ENCODE measurements around the gene C15orf40. TPM values are rescaled to one million over a fixed set of nuclear protein-coding genes. Genes with fewer than 3 reads are reported as not detected.
"Not testable (repeated sequence)": the region's sequence is repeated elsewhere in the genome, so short reads cannot be mapped to it uniquely, and the experiment has no call there.

Gene C15orf40
- total and polyA plus RNA-seq, 9 of the 15 experiments (the other 6 are each of a cell fraction or from before 2014, with no cell fraction given), result 15.9 to 52.0 (median 27.0) TPM

GRCh38 chr15:83000672-83001031, 10.8 kb downstream of the C15orf40 start:
- POLR2A ChIA-PET; H3K9me1 ChIP-seq (ENCODE audit: control insufficient read depth, insufficient read depth, low read length); H3K9me3 ChIP-seq (replicated peaks; ENCODE audit: control insufficient read depth, insufficient read depth, low read depth, low read length); H3K9ac ChIP-seq (ENCODE audit: insufficient read depth in 1 of 2, low read depth in 2 of 2, low read length in 2 of 2); H4K20me1 ChIP-seq (replicated peaks; ENCODE audit: control insufficient read depth, insufficient read depth, low read length); H3K27ac ChIP-seq (ENCODE audit: extremely low read depth, low read depth, low read length); H3K4me1 ChIP-seq (replicated peaks in 1 of 2; ENCODE audit: control insufficient read depth in 2 of 2, insufficient read depth in 2 of 2, low read length in 2 of 2); H3K4me3 ChIP-seq; H3K27me3 ChIP-seq (ENCODE audit: control insufficient read depth in 2 of 2, insufficient read depth in 2 of 2, low read length in 2 of 2); ATAC-seq; H3K79me2 ChIP-seq (ENCODE audit: control insufficient read depth, insufficient read depth, low read length); FAIRE-seq; H2AFZ ChIP-seq (ENCODE audit: low read depth, low read length); H3K4me2 ChIP-seq (ENCODE audit: insufficient read depth, low read length); BruUV-seq (replicated peaks); H3K36me3 ChIP-seq (ENCODE audit: control insufficient read depth, insufficient read depth, low read length); DNase-seq (ENCODE audit: extremely low read depth in 1 of 4, low spot score in 3 of 4): not testable (repeated sequence)
- intact Hi-C loops (cut with micrococcal nuclease) (loop anchor here (1.0 to 2.0 kb wide), 3 partner anchors 151 to 462 kb away; no protein-coding TSS in a partner anchor), in situ Hi-C loops (cut with MboI) (loop anchor here (5.0 kb wide), 1 partner anchor 468 kb away; no protein-coding TSS in a partner anchor)
- CTCF ChIA-PET (ENCODE audit: low intra/inter-chr PET ratio), result interaction anchor here (0.8 to 2.1 kb wide), 3 partner anchors 152 to 416 kb away, joined by 3 to 14 read pairs (median 6); no protein-coding TSS in a partner anchor
- WGBS (ENCODE audit: insufficient coverage, low coverage, missing lambda C conversion rate), result 74% methylated on average over 3 of the region's 3 CpGs

- peak overlapping the region; percentile 2; the same call in 1 of the 3 replicates for H3K27ac ChIP-seq (ENCODE audit: extremely low read depth, low read depth, low read length)
- intact Hi-C loops (cut with micrococcal nuclease), result loop anchor here (1.0 to 2.0 kb wide), 3 partner anchors 151 to 461 kb away; no protein-coding TSS in a partner anchor
- 22% methylated on average over 6 of the region's 6 CpGs for WGBS (ENCODE audit: insufficient coverage, low coverage, missing lambda C conversion rate)
- 0 out of 2 replicates have a peak, but pooled peaks have one; percentile 25 for TF ChIP-seq EP400 (IDR thresholded peaks at IDR 0.05)
- TF ChIP-seq REST (IDR thresholded peaks at IDR 0.05; ENCODE audit: borderline replicate concordance), result peak; percentile 90
- TF ChIP-seq REST (CRISPR knock-in tag; IDR thresholded peaks at IDR 0.05; ENCODE audit: low read depth), result no peak
- no peak for TF ChIP-seq DIDO1 (tag; IDR thresholded peaks at IDR 0.05; ENCODE audit: low read depth)
Observed at GRCh38 chr15:82999905-83000671, 11.4 kb downstream of the C15orf40 start.

More at GRCh38 chr15:82999905-83000671, 11.4 kb downstream of the C15orf40 start:
- peak overlapping the region in 1 of 2 experiments; percentile 5; a peak in 1 of 4 replicates for H3K9ac ChIP-seq (ENCODE audit: insufficient read depth in 1 of 2, low read depth in 2 of 2, low read length in 2 of 2)
- FAIRE-seq (peak; percentile 92), ATAC-seq (peak; percentile 92), DNase-seq (ENCODE audit: extremely low read depth in 1 of 4, low spot score in 3 of 4) (peak; percentile 27 to 67 (median 42))
- peak overlapping the region; percentile 59 for H3K4me2 ChIP-seq (ENCODE audit: insufficient read depth, low read length)
- H3K9me3 ChIP-seq (replicated peaks; ENCODE audit: control insufficient read depth, insufficient read depth, low read depth, low read length), result no peaks in the 10 kb centered on the region
- no TSS peak for BruUV-seq (replicated peaks)
- POLR2A ChIA-PET, result interaction anchor here (0.6 to 1.3 kb wide), 3 partner anchors 26 to 460 kb away, joined by 3 to 4 read pairs (median 3); partner anchors contain the start of gene RPS17
- no peak overlapping the region for H3K4me3 ChIP-seq
- H3K4me1 ChIP-seq (replicated peaks in 1 of 2; ENCODE audit: control insufficient read depth in 2 of 2, insufficient read depth in 2 of 2, low read length in 2 of 2), result peaks cover 0 to 5% of the 10 kb centered on the region in 2 experiments; a peak in 2 of 5 replicates
- no peaks in the 10 kb centered on the region for H4K20me1 ChIP-seq (replicated peaks; ENCODE audit: control insufficient read depth, insufficient read depth, low read length)
- H3K79me2 ChIP-seq (ENCODE audit: control insufficient read depth, insufficient read depth, low read length), result no peaks in the 10 kb centered on the region
- no peaks in the 10 kb centered on the region for H3K27me3 ChIP-seq (ENCODE audit: control insufficient read depth in 2 of 2, insufficient read depth in 2 of 2, low read length in 2 of 2)
- peak overlapping the region; percentile 57 for H2AFZ ChIP-seq (ENCODE audit: low read depth, low read length)
- in situ Hi-C loops (cut with MboI), result loop anchor here (5.0 kb wide), 1 partner anchor 468 kb away; no protein-coding TSS in a partner anchor
- H3K9me1 ChIP-seq (ENCODE audit: control insufficient read depth, insufficient read depth, low read length), result no peaks in the 10 kb centered on the region
- H3K36me3 ChIP-seq (ENCODE audit: control insufficient read depth, insufficient read depth, low read length), result peaks cover 4% of the 10 kb centered on the region; the same call in 1 of the 3 replicates
- CTCF ChIA-PET (ENCODE audit: low intra/inter-chr PET ratio), result interaction anchor here (0.8 to 2.1 kb wide), 3 partner anchors 151 to 415 kb away, joined by 3 to 14 read pairs (median 6); no protein-coding TSS in a partner anchor

All from K562 (cell line).